Measurements from ENCODE around the gene RPS15. TPM values are rescaled to one million over a fixed set of nuclear protein-coding genes. Genes with fewer than 3 reads are reported as not detected.

Gene RPS15
- total RNA-seq, 8 experiments from 2014 or later, result 1,397 to 2,339 (median 1,906) TPM

- ATAC-seq (replicated peaks in 6 of 8), result peak in 3 of 8 experiments; percentile 7 to 16 (median 11)
- H3K27ac ChIP-seq, result no peak overlapping the region
- peaks cover 0 to 12% of the 10 kb centered on the region in 2 donors for H3K4me1 ChIP-seq (replicated peaks in 1 of 2)
- in situ Hi-C loops (cut with MboI; ENCODE audit: low pct_unique_long_range_greater_than_20kb in 2 of 9, low sequenced_read_pairs in 9 of 9, unreplicated experiment in 9 of 9), result no loop called here
- WGBS, 10 experiments, result 75 to 90% methylated on average over 2 to 4 of the region's 42 CpGs; no CpG with 5 or more reads in 8 of the 10 experiments
- no peak overlapping the region for H3K4me3 ChIP-seq
Observed at GRCh38 chr19:1396768-1397679, 41.2 kb upstream of the RPS15 start.

DNA sequence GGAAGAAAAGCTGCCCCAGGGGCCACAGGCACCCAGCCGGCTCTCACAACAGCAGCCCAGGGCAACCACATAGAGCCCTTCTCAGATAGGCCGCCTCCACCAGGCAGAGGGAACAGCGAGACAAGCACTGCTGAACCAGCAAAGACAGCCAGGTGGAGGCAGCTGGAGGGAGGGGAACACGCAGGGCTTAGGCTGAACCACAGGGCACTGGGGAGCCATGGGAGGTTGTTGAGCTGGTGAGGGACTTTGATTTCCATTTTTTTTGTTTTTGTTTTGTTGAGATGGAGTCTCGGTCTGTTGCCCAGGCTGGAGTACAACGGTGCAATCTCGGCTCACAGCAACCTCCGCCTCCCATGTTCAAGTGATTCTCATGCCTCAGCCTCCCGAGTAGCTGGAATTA is 40.4 kb upstream of the RPS15 start:
- Histone ChIP-seq H3K4me1 (replicated peaks in 1 of 2) (peaks cover 2 to 15% of the 10 kb centered on the region in 2 donors), H3K4me3 (no peak overlapping the region), H3K27ac (no peak overlapping the region)
- no peak for ATAC-seq (replicated peaks in 6 of 8)
- 80 to 100% (median 95%) methylated on average over 1 to 5 of the region's 9 CpGs; no CpG with 5 or more reads in 2 of the 10 experiments for WGBS, 10 experiments
- in situ Hi-C loops (cut with MboI; ENCODE audit: low pct_unique_long_range_greater_than_20kb in 2 of 9, low sequenced_read_pairs in 9 of 9, unreplicated experiment in 9 of 9), result no loop called here

DNA sequence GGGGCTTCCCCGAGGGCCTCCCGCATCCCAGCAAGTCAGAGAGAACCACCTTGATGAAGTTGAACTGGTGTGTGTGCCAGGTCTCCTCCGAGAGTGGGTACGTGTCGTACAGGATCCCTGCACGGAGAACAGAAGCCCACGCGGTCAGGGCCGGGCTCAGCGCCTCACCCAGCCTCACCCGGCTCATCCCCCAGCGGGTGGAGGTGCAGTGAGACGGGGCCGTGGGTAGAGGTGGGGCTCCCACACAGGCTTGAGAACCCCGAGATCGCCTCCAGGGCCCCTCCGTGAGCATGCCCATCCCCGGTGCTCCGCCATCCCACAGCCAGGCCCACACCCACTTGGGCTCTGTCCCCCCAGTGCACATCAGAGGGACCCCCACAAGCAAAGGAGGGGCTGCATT is 39.1 kb upstream of the RPS15 start:
- Histone ChIP-seq H3K27ac (no peak overlapping the region), H3K4me1 (replicated peaks in 1 of 2) (peaks cover 5 to 17% of the 10 kb centered on the region in 2 donors), H3K4me3 (no peak overlapping the region)
- no peak for ATAC-seq (replicated peaks in 6 of 8)
- in situ Hi-C loops (cut with MboI; ENCODE audit: low pct_unique_long_range_greater_than_20kb in 2 of 9, low sequenced_read_pairs in 9 of 9, unreplicated experiment in 9 of 9), result no loop called here
- WGBS, 10 experiments, result no CpG with 5 or more reads among the region's 19 CpGs

- Histone ChIP-seq H3K4me1 (replicated peaks in 1 of 2) (peaks cover 5 to 15% of the 10 kb centered on the region in 2 donors), H3K4me3 (no peak overlapping the region), H3K27ac (no peak overlapping the region)
- 86 to 100% methylated on average over 1 to 7 of the region's 15 CpGs; no CpG with 5 or more reads in 8 of the 10 experiments for WGBS, 10 experiments
- ATAC-seq (replicated peaks in 6 of 8), result no peak
- in situ Hi-C loops (cut with MboI; ENCODE audit: low pct_unique_long_range_greater_than_20kb in 2 of 9, low sequenced_read_pairs in 9 of 9, unreplicated experiment in 9 of 9), result no loop called here
Observed at GRCh38 chr19:1399745-1400144, 38.5 kb upstream of the RPS15 start.

DNA sequence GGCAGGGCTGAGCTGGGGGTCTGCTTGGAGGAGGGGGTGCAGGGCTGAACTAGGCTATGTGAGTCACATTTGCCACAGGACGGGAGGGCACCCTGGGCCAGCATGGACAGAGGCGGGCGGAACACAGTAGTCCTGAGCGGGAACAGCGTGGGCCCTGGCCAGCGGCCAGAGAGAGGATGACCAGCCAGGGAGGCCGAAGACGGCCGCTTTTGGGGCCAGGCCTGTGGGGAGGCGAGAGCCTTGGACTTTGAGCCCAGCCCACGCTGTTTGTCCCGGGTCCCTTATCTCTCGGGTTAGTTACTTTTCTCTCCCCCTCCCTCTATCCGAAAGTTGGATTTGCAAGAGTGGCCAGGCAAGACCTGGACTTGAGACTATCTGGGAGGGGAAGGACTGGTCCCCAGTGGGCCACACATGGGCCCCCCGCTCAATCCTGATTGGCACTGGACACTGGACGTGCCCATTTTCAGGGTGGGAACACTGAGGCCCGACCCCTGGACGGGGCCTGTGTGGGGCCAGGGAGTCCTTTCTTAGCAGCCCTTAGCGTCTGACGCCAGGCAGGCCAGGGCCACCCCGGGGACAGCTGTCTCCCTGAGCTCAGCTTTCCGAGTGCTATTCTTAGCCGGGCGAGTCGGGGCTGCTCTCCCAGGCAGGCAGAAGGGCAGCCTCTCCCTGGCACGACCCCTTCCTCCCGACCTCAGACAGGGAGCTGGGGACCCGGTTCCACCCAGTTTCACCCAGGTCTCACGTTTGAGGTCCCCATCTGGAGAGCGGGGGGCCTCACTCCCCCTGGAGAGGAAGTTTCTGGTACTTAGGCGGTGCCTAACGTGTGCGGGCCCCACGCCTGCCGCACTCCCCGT is 37.7 kb upstream of the RPS15 start:
- 0 to 47% (median 26%) methylated on average over 1 to 10 of the region's 36 CpGs; no CpG with 5 or more reads in 4 of the 10 experiments for WGBS, 10 experiments
- Histone ChIP-seq H3K4me3 (peak overlapping the region; percentile 41 to 56 (median 51)), H3K27ac (no peak overlapping the region), H3K4me1 (replicated peaks in 1 of 2) (peaks cover 5 to 12% of the 10 kb centered on the region in 2 donors)
- ATAC-seq (replicated peaks in 6 of 8), result peak; percentile 4 to 31 (median 20)
- in situ Hi-C loops (cut with MboI; ENCODE audit: low pct_unique_long_range_greater_than_20kb in 2 of 9, low sequenced_read_pairs in 9 of 9, unreplicated experiment in 9 of 9), result no loop called here

DNA sequence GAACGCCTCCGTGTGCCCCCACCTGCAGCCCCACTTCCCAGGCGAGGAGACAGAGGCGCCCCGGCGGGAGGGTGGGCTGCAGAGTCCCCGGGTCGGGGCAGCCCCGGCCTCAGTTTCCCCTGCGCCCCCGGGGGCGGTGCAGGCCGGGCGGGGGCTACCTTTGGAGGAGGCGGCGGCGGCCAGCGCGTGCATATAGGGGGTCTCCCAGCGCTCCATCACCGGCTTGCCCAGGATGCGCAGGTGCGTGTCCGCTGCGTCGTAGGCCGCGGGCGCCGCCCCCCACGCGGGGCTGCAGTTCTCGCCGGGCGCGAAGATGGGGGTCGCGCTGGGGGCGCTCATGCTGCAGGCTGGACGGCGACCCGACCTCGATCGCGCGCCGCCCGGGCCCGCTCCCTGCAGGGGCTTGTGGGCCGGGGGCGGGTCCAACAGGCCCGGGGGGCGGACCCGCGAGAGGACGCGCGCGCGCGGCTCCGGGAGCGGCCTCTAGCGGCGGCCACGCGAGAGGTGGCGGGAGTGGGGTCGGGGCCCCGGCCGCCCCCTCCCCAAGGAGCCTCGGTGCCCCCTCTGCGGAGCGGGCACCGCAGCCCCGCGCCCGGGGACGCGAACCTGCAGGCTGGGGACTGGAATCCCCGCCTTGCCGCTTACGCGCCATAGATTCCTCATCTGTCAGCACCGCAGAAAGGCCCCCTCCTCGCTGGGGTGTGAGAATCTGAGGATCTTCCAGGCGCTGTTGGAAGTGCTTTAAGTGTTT is 36.9 kb upstream of the RPS15 start, which contains the start of gene GAMT:
TSS of gene GAMT (minus strand) at position 405 of the 751 bp plus-strand sequence. CDS start at position 339, 66 bp downstream.
- in situ Hi-C loops (cut with MboI; ENCODE audit: low pct_unique_long_range_greater_than_20kb in 2 of 9, low sequenced_read_pairs in 9 of 9, unreplicated experiment in 9 of 9), result no loop called here
- H3K4me3 ChIP-seq, result peak within 1 kb of the TSS; percentile 41 to 56 (median 51)
- H3K4me1 ChIP-seq (replicated peaks in 1 of 2), result peaks cover 5 to 12% of the 10 kb centered on the region in 2 donors
- 20% methylated on average over 1 of the region's 87 CpGs; no CpG with 5 or more reads in 9 of the 10 experiments for WGBS, 10 experiments
- ATAC-seq (replicated peaks in 6 of 8), result peak; percentile 12 to 78 (median 67)
- H3K27ac ChIP-seq, result peak within 1 kb of the TSS in 1 of 2 donors; percentile 12

GRCh38 chr19:1401889-1402217 is 36.3 kb upstream of the RPS15 start:
- Histone ChIP-seq H3K27ac (no peak overlapping the region), H3K4me3 (peak overlapping the region; percentile 41 to 56 (median 51)), H3K4me1 (replicated peaks in 1 of 2) (peaks cover 5 to 12% of the 10 kb centered on the region in 2 donors)
- no peak for ATAC-seq (replicated peaks in 6 of 8)
- in situ Hi-C loops (cut with MboI; ENCODE audit: low pct_unique_long_range_greater_than_20kb in 2 of 9, low sequenced_read_pairs in 9 of 9, unreplicated experiment in 9 of 9), result no loop called here
- 8 to 100% (median 69%) methylated on average over 1 to 8 of the region's 11 CpGs; no CpG with 5 or more reads in 6 of the 10 experiments for WGBS, 10 experiments

GRCh38 chr19:1402411-1403070 is 35.7 kb upstream of the RPS15 start:
- Histone ChIP-seq H3K27ac (no peak overlapping the region), H3K4me1 (replicated peaks in 1 of 2) (peaks cover 5 to 12% of the 10 kb centered on the region in 2 donors), H3K4me3 (peak overlapping the region in 4 of 5 donors; percentile 2 to 21 (median 6))
- in situ Hi-C loops (cut with MboI; ENCODE audit: low pct_unique_long_range_greater_than_20kb in 2 of 9, low sequenced_read_pairs in 9 of 9, unreplicated experiment in 9 of 9), result no loop called here
- ATAC-seq (replicated peaks in 6 of 8), result peak in 2 of 8 experiments; percentile 3 to 6
- WGBS, 10 experiments, result 30 to 79% (median 64%) methylated on average over 2 to 16 of the region's 25 CpGs; no CpG with 5 or more reads in 5 of the 10 experiments

- WGBS, 10 experiments, result 0 to 12% (median 0%) methylated on average over 3 to 30 of the region's 72 CpGs; no CpG with 5 or more reads in 3 of the 10 experiments
- Histone ChIP-seq H3K27ac (peak overlapping the region in 1 of 2 donors; percentile 92), H3K4me1 (replicated peaks in 1 of 2) (peaks cover 29 to 32% of the 10 kb centered on the region in 2 donors), H3K4me3 (peak overlapping the region; percentile 54 to 100 (median 78))
- peak; percentile 51 to 85 (median 78) for ATAC-seq (replicated peaks in 6 of 8)
- in situ Hi-C loops (cut with MboI; ENCODE audit: low pct_unique_long_range_greater_than_20kb in 2 of 9, low sequenced_read_pairs in 9 of 9, unreplicated experiment in 9 of 9), result no loop called here
Observed at GRCh38 chr19:1406774-1407527, 31.2 kb upstream of the RPS15 start.

GRCh38 chr19:1407528-1408299 is 30.5 kb upstream of the RPS15 start, which contains the start of gene DAZAP1:
DAZAP1 (plus strand) TSS chr19:1407586; CDS start chr19:1407774, 188 bp downstream.
- peak within 1 kb of the TSS; percentile 54 to 100 (median 78) for H3K4me3 ChIP-seq
- WGBS, 10 experiments, result 0% methylated on average over 3 to 5 of the region's 121 CpGs; no CpG with 5 or more reads in 8 of the 10 experiments
- peak within 1 kb of the TSS; percentile 85 to 92 for H3K27ac ChIP-seq
- peak in 7 of 8 experiments; percentile 9 to 21 (median 12) for ATAC-seq (replicated peaks in 6 of 8)
- H3K4me1 ChIP-seq (replicated peaks in 1 of 2), result peaks cover 28 to 34% of the 10 kb centered on the region in 2 donors
- in situ Hi-C loops (cut with MboI; ENCODE audit: low pct_unique_long_range_greater_than_20kb in 2 of 9, low sequenced_read_pairs in 9 of 9, unreplicated experiment in 9 of 9), result no loop called here

Data from motor neuron (in vitro differentiated cells).